HCT116 (cell line): ENCODE measurements around the gene NDUFB3. TPM values are rescaled to one million over a fixed set of nuclear protein-coding genes. Genes with fewer than 3 reads are reported as not detected.

Experiments used
- ATAC-seq: fragments of 200-7000 bp; cut with Tn5 transposase; 2 replicates; pipeline ENCODE4 v1.9.1; 2020; ENCODE audit warnings: mild to moderate bottlenecking, moderate library complexity
- BruUV-seq: library from RNA; stranded (reverse); fragments of 400-500 nt; replicated peaks from 2 replicates; lab custom pipeline; 2021; lab: Mats Ljungman, UMichigan
- CTCF ChIA-PET: fragments of 300-600 bp; sonication (Branson Sonifier 250); formaldehyde crosslinking; loops from one replicate; lab custom pipeline; 2021; ENCODE audit warnings: antibody characterized with exemption; lab: Charles Lee
- POLR2A ChIA-PET: fragments of 300-600, 350-600 bp; sonication (Branson Sonifier 250); formaldehyde crosslinking; loops from one replicate; lab custom pipeline; 2021; ENCODE audit warnings: antibody characterized with exemption; lab: Charles Lee
- RAD21 ChIA-PET, 2 experiments: fragments of 300-600 bp; sonication (Branson Sonifier 250); formaldehyde crosslinking; loops; one replicate each; lab custom pipeline; 2023; ENCODE audit warnings: low total read pairs in 2 of 2; ENCODE audit not compliant: uncharacterized antibody in 2 of 2, unreplicated experiment in 2 of 2, low non-redundant PET in 1 of 2; lab: Charles Lee
- DNase-seq: peaks from one replicate; pipeline ENCODE4 v3.0.0-alpha.2; 2010; ENCODE audit warnings: low read depth, low spot score
- H2AFZ ChIP-seq: fragments of 200-600 bp; shearing (Covaris generic), sonication (generic); 2 replicates; pipeline ENCODE4 v1.6.1; 2017; ENCODE audit warnings: low read depth, mixed run types, mixed read lengths, antibody characterized with exemption, low read length; ENCODE audit not compliant: poor library complexity, severe bottlenecking
- H3K27ac ChIP-seq: 2 replicates; pipeline ENCODE4 v1.5.1; 2012; ENCODE audit warnings: low read depth, low read length
- H3K27me3 ChIP-seq: fragments of 200-600 bp; sonication (generic); 2 replicates; pipeline ENCODE4 v1.6.1; 2016; ENCODE audit warnings: mixed run types, low read length, mixed read lengths; ENCODE audit not compliant: insufficient read depth
- H3K36me3 ChIP-seq, 2 experiments: fragments of 200-500 bp in 1 of 2; fragments of 200-600 bp in 1 of 2; sonication (Bioruptor generic) in 1 of 2; sonication (generic) in 1 of 2; 2 replicates each; pipeline versions ENCODE4 v1.5.1 to v1.6.1; 2014 to 2016; ENCODE audit warnings: low read length in 2 of 2, inconsistent platforms in 1 of 2, mixed read lengths in 1 of 2, mixed run types in 1 of 2; ENCODE audit not compliant: insufficient read depth in 2 of 2, control insufficient read depth in 1 of 2
- H3K4me1 ChIP-seq, 2 experiments: fragments of 200-600 bp in 1 of 2; sonication (generic) in 1 of 2; 2 replicates each; pipeline versions ENCODE4 v1.5.1 to v1.6.1; 2012 to 2017; ENCODE audit warnings: low read length in 2 of 2, inconsistent platforms in 1 of 2, mild to moderate bottlenecking in 1 of 2, mixed read lengths in 1 of 2, mixed run types in 1 of 2, moderate library complexity in 1 of 2; ENCODE audit not compliant: insufficient read depth in 2 of 2, control insufficient read depth in 1 of 2
- H3K4me2 ChIP-seq: fragments of 200-600 bp; sonication (generic); 2 replicates; pipeline ENCODE4 v1.6.1; 2017; ENCODE audit warnings: mixed run types, low read length, mixed read lengths
- H3K4me3 ChIP-seq, 2 experiments: fragments of 200-600 bp in 1 of 2; sonication (generic) in 1 of 2; replicated peaks in 1 of 2; 2 replicates each; pipeline ENCODE4 v1.5.1; 2011 to 2016; ENCODE audit warnings: low read length in 2 of 2, control low read depth in 1 of 2, low read depth in 1 of 2, mild to moderate bottlenecking in 1 of 2, mixed read lengths in 1 of 2, mixed run types in 1 of 2
- H3K79me2 ChIP-seq: fragments of 200-600 bp; sonication (generic); 2 replicates; pipeline ENCODE4 v1.6.1; 2017; ENCODE audit warnings: mild to moderate bottlenecking, mixed run types, low read length, moderate library complexity, mixed read lengths; ENCODE audit not compliant: insufficient read depth
- H3K9ac ChIP-seq: fragments of 200-600 bp; sonication (generic); 2 replicates; pipeline ENCODE4 v1.6.1; 2016; ENCODE audit warnings: low read length, mixed read lengths
- H3K9me2 ChIP-seq: fragments of 200-600 bp; sonication (generic), shearing (Covaris generic); 2 replicates; pipeline ENCODE4 v1.6.1; 2017; ENCODE audit warnings: mixed run types, mild to moderate bottlenecking, moderate library complexity; ENCODE audit not compliant: insufficient read depth
- H3K9me3 ChIP-seq, 2 experiments: fragments of 200-500 bp in 1 of 2; fragments of 200-600 bp in 1 of 2; sonication (Bioruptor generic) in 1 of 2; sonication (generic) in 1 of 2; 2 replicates each; pipeline ENCODE4 v1.6.1; 2014 to 2017; ENCODE audit warnings: low read length in 2 of 2, mixed read lengths in 2 of 2, inconsistent platforms in 1 of 2, low read depth in 1 of 2, mild to moderate bottlenecking in 1 of 2, mixed run types in 1 of 2, moderate library complexity in 1 of 2; ENCODE audit not compliant: control insufficient read depth in 1 of 2, insufficient read depth in 1 of 2
- H4K20me1 ChIP-seq: fragments of 200-600 bp; sonication (generic), shearing (Covaris generic); 2 replicates; pipeline ENCODE4 v1.6.1; 2017; ENCODE audit warnings: mixed run types, mild to moderate bottlenecking, moderate library complexity; ENCODE audit not compliant: insufficient read depth
- EGR1 ChIP-seq: IDR thresholded peaks from 2 replicates; pipeline ENCODE4 v1.6.1; 2012; ENCODE audit warnings: low read depth
- ELF1 ChIP-seq: IDR thresholded peaks from 2 replicates; pipeline ENCODE4 v1.6.1; 2012; ENCODE audit warnings: low read depth, borderline replicate concordance
- EZH2 ChIP-seq: fragments of 200-600 bp; sonication (generic); IDR thresholded peaks from 2 replicates; pipeline ENCODE4 v1.6.1; 2017; ENCODE audit warnings: antibody characterized with exemption, mixed run types
- EZH2phosphoT487 ChIP-seq: fragments of 200-600 bp; IDR thresholded peaks from 2 replicates; pipeline ENCODE4 v1.6.1; 2018; ENCODE audit warnings: antibody characterized with exemption, borderline replicate concordance
- JUND ChIP-seq: IDR thresholded peaks from 2 replicates; pipeline ENCODE4 v1.6.1; 2012
- POLR2A ChIP-seq: IDR thresholded peaks from 2 replicates; pipeline ENCODE4 v1.7.0; 2011; ENCODE audit warnings: borderline replicate concordance; ENCODE audit not compliant: insufficient read depth, insufficient read length; ENCODE audit errors: extremely low read depth
- RAD21 ChIP-seq: IDR thresholded peaks from 2 replicates; pipeline ENCODE4 v1.6.1; 2012; ENCODE audit warnings: low read depth, mild to moderate bottlenecking
- SIN3A ChIP-seq: IDR thresholded peaks from 2 replicates; pipeline ENCODE4 v1.6.1; 2012; ENCODE audit warnings: low read depth
- SRF ChIP-seq: IDR thresholded peaks from 2 replicates; pipeline ENCODE4 v1.6.1; 2012; ENCODE audit warnings: low read depth
- YY1 ChIP-seq: IDR thresholded peaks from 2 replicates; pipeline ENCODE4 v1.6.1; 2011; ENCODE audit warnings: low read length, low read depth, moderate library complexity, mild to moderate bottlenecking; ENCODE audit not compliant: insufficient replicate concordance; ENCODE audit errors: extremely low read depth
- intact Hi-C: fragments of 100-400 bp; cut with micrococcal nuclease; formaldehyde crosslinking; loops from 2 replicates; pipeline ENCODE4 v1.10.0; 2022
- total RNA-seq: library from RNA; stranded (reverse); gene quantifications from one replicate; pipeline ENCODE4 v1.2.1, GENCODE V29; 2021; ENCODE audit not compliant: unreplicated experiment
- TF ChIP-seq, protein P1 (sequence below): IDR thresholded peaks from 2 replicates; pipeline ENCODE4 v1.6.1; 2012
- TF ChIP-seq, protein P2 (sequence below): IDR thresholded peaks from 2 replicates; pipeline ENCODE4 v1.6.1; 2012; ENCODE audit warnings: low read depth

Gene NDUFB3
- total RNA-seq, 1 experiment from 2014 or later: 94.6 TPM

DNA sequence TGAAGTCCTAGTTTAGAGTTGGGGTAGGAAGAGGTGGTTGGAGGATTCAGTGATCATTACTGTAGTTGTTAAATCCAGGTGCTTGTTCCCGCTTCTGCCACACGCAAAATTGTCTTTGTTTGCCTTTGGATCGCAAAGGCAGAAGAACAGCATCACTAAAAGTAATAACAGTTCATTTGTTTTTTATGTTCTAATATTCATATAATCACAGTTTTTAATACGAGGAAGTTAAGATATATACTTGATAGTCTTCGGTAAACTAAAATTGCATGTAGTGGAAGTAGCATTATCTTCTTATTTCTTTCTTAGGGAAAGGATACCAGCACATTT, 365 bp downstream of the NDUFB3 start:
- DNase-seq (no peak), ATAC-seq (peak; percentile 39)
- Histone ChIP-seq H3K27ac (peak overlapping the region; percentile 64), H3K4me2 (peak overlapping the region; percentile 84), H3K9me2 (no peaks in the 10 kb centered on the region), H3K4me3 (peak overlapping the region; percentile 77 to 93), H2AFZ (no peak overlapping the region), H3K9me3 (no peaks in the 10 kb centered on the region), H4K20me1 (no peaks in the 10 kb centered on the region), H3K27me3 (no peaks in the 10 kb centered on the region), H3K36me3 (no peaks in the 10 kb centered on the region), H3K4me1 (peaks cover 4 to 18% of the 10 kb centered on the region in 2 experiments; a peak in 3 of 4 replicates), H3K79me2 (peaks cover 78% of the 10 kb centered on the region), H3K9ac (peak overlapping the region; percentile 73)
- POLR2A ChIA-PET: no interaction called here
- no peak for TF ChIP-seq EZH2
- TF ChIP-seq YY1: no peak
- TF ChIP-seq SRF: no peak
- TF ChIP-seq ELF1: no peak
- no peak for TF ChIP-seq EZH2phosphoT487
- no peak for TF ChIP-seq SIN3A
- no peak for TF ChIP-seq EGR1
- no peak for TF ChIP-seq JUND
- TF ChIP-seq POLR2A: no peak
- TF ChIP-seq, protein P1, sequence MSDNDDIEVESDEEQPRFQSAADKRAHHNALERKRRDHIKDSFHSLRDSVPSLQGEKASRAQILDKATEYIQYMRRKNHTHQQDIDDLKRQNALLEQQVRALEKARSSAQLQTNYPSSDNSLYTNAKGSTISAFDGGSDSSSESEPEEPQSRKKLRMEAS: no peak
- TF ChIP-seq, protein P2, sequence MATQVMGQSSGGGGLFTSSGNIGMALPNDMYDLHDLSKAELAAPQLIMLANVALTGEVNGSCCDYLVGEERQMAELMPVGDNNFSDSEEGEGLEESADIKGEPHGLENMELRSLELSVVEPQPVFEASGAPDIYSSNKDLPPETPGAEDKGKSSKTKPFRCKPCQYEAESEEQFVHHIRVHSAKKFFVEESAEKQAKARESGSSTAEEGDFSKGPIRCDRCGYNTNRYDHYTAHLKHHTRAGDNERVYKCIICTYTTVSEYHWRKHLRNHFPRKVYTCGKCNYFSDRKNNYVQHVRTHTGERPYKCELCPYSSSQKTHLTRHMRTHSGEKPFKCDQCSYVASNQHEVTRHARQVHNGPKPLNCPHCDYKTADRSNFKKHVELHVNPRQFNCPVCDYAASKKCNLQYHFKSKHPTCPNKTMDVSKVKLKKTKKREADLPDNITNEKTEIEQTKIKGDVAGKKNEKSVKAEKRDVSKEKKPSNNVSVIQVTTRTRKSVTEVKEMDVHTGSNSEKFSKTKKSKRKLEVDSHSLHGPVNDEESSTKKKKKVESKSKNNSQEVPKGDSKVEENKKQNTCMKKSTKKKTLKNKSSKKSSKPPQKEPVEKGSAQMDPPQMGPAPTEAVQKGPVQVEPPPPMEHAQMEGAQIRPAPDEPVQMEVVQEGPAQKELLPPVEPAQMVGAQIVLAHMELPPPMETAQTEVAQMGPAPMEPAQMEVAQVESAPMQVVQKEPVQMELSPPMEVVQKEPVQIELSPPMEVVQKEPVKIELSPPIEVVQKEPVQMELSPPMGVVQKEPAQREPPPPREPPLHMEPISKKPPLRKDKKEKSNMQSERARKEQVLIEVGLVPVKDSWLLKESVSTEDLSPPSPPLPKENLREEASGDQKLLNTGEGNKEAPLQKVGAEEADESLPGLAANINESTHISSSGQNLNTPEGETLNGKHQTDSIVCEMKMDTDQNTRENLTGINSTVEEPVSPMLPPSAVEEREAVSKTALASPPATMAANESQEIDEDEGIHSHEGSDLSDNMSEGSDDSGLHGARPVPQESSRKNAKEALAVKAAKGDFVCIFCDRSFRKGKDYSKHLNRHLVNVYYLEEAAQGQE: no peak
- TF ChIP-seq RAD21: no peak
- CTCF ChIA-PET: no interaction called here
- intact Hi-C loops: loop anchor here (5.0 kb wide), 2 partner anchors 185 to 360 kb away; partner anchors contain the start of genes NIF3L1 and PPIL3
- BruUV-seq: TSS peak; percentile 84
- RAD21 ChIA-PET: no interaction called here
